Transverse colon (tissue), 4 donors: ENCODE results near the gene RAD52. TPM values are rescaled to one million over a fixed set of nuclear protein-coding genes. Genes with fewer than 3 reads are reported as not detected.

Experiments
- DNase-seq: peaks from one replicate; pipeline ENCODE4 v3.0.0-alpha.2; 2019
- H3K27ac ChIP-seq, 4 donors: fragments of 200-600 bp; sonication (generic); 2 replicates each; pipeline ENCODE4 v1.5.1; 2016 to 2018; ENCODE audit warnings: inconsistent platforms in 4 of 4
- H3K27me3 ChIP-seq: fragments of 200-600 bp; sonication (generic); 2 replicates; pipeline ENCODE4 v1.5.1; 2017; ENCODE audit warnings: inconsistent platforms
- H3K36me3 ChIP-seq, 4 donors: fragments of 200-600 bp; sonication (generic); 2 replicates each; pipeline ENCODE4 v1.5.1; 2017 to 2019; ENCODE audit warnings: inconsistent platforms in 4 of 4
- H3K4me1 ChIP-seq, 4 donors: fragments of 200-600 bp; sonication (generic); 2 replicates each; pipeline ENCODE4 v1.5.1; 2017 to 2020; ENCODE audit warnings: inconsistent platforms in 4 of 4
- H3K4me3 ChIP-seq, 4 donors: fragments of 200-600 bp; sonication (generic); 1 replicate in 1 of 4; 2 replicates in 3 of 4; pipeline versions ENCODE4 v1.5.1 to v1.6.1; 2017 to 2019; ENCODE audit warnings: inconsistent platforms in 4 of 4
- H3K9me3 ChIP-seq, 2 donors: fragments of 200-600 bp; sonication (generic); 2 replicates each; pipeline ENCODE4 v1.5.1; 2017 to 2019; ENCODE audit warnings: inconsistent platforms in 2 of 2
- CTCF ChIP-seq, 5 experiments: fragments of 200-600 bp in 3 of 5; fragments of 450-650 bp in 2 of 5; sonication (generic) in 3 of 5; IDR thresholded peaks; 1 replicate in 2 of 5; 2 replicates in 3 of 5; pipeline ENCODE4 v1.5.1; 2016 to 2017; ENCODE audit warnings: antibody characterized with exemption in 5 of 5, inconsistent platforms in 3 of 5, mild to moderate bottlenecking in 2 of 5, moderate library complexity in 1 of 5
- EP300 ChIP-seq: sonication (generic); formaldehyde crosslinking; IDR thresholded peaks from one replicate; pipeline ENCODE4 v1.6.1; 2017; ENCODE audit warnings: antibody characterized with exemption, low read depth
- POLR2A ChIP-seq: fragments of 450-650 bp; IDR thresholded peaks from one replicate; pipeline ENCODE4 v1.6.1; 2016; ENCODE audit warnings: antibody characterized with exemption, mild to moderate bottlenecking, moderate library complexity
- POLR2AphosphoS5 ChIP-seq, 3 donors: sonication (generic); formaldehyde crosslinking; IDR thresholded peaks; one replicate each; pipeline ENCODE4 v1.6.1; 2016; ENCODE audit warnings: antibody characterized with exemption in 3 of 3
- WGBS, 2 donors: methylation state at CpG; one replicate each; pipeline ENCODE4 v1.1.5; 2018; ENCODE audit warnings: low coverage in 1 of 2; 5-methylcytosine and 5-hydroxymethylcytosine counted together
- in situ Hi-C, 4 donors: fragments of 200-750 bp; cut with MboI; loops; one replicate each; pipeline versions ENCODE4 v1.15.0 to v1.15.1; 2017; ENCODE audit warnings: low sequenced_read_pairs in 3 of 4, low pct_ligation_motif_present in 1 of 4, low pct_unique_long_range_greater_than_20kb in 1 of 4
- intact Hi-C: fragments of 100-400 bp; cut with DNase I; formaldehyde crosslinking; loops from one replicate; pipeline ENCODE4 v1.15.1; 2023; ENCODE audit warnings: low total_unique reads
- total RNA-seq, 4 donors: library from RNA; depleted of rRNA; stranded (reverse); fragments of >200 nt; gene quantifications; one replicate each; pipeline ENCODE4 v1.1.0, GENCODE V29; 2016

The RAD52 gene
- total RNA-seq, 4 donors from 2014 or later: 12.7 to 84.2 (median 31.4) TPM

- no peak for TF ChIP-seq POLR2A
- no peak for TF ChIP-seq POLR2AphosphoS5 (IDR thresholded peaks at IDR 0.05)
- no peak for TF ChIP-seq EP300
- no peak for TF ChIP-seq CTCF (IDR thresholded peaks at IDR 0.05)
- H3K4me1 ChIP-seq: no peaks in the 10 kb centered on the region
- intact Hi-C loops: no loop called here
- no peaks in the 10 kb centered on the region for H3K27me3 ChIP-seq
- H3K36me3 ChIP-seq: no peaks in the 10 kb centered on the region
- no peak overlapping the region for H3K27ac ChIP-seq
- WGBS, 2 donors: 92 to 98% methylated on average over 3 to 4 of the region's 4 CpGs
- DNase-seq: no peak
- H3K9me3 ChIP-seq: no peaks in the 10 kb centered on the region
- in situ Hi-C loops: no loop called here
- H3K4me3 ChIP-seq: no peak overlapping the region
Observed at GRCh38 chr12:974271-974862, 24.9 kb upstream of the RAD52 start.

- Histone ChIP-seq H3K9me3 (no peaks in the 10 kb centered on the region), H3K4me1 (no peaks in the 10 kb centered on the region), H3K36me3 (no peaks in the 10 kb centered on the region), H3K4me3 (no peak overlapping the region), H3K27me3 (no peaks in the 10 kb centered on the region), H3K27ac (no peak overlapping the region)
- WGBS, 2 donors: 91 to 98% methylated on average over 4 of the region's 4 CpGs
- intact Hi-C loops (no loop called here), in situ Hi-C loops (no loop called here)
- no peak for DNase-seq
- no peak for TF ChIP-seq POLR2AphosphoS5 (IDR thresholded peaks at IDR 0.05)
- no peak for TF ChIP-seq CTCF (IDR thresholded peaks at IDR 0.05)
- TF ChIP-seq EP300: no peak
- TF ChIP-seq POLR2A: no peak
Observed at GRCh38 chr12:971991-972390, 22.5 kb upstream of the RAD52 start.

DNA sequence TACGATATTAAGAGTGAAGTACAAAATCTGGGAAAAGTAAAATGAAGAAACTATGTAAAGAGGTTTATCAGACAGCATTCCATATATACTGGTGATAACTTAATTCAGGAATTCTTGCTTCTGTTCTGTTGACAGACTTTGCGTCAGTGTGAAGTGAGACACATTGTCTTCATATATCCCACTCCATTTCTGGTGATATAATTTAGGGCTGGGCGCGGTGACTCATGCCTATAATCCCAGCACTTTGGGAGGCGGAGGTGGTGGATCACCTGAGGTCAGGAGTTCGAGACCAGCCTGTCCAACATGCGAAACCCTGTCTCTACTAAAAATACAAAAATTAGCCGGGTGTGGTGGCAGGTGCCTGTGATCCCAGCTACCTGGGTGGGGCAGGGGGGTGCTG is 20.3 kb upstream of the RAD52 start:
- 74 to 85% methylated on average over 6 to 8 of the region's 8 CpGs for WGBS, 2 donors
- intact Hi-C loops (no loop called here), in situ Hi-C loops (no loop called here)
- Histone ChIP-seq H3K4me3 (no peak overlapping the region), H3K36me3 (no peaks in the 10 kb centered on the region), H3K4me1 (no peaks in the 10 kb centered on the region), H3K9me3 (no peaks in the 10 kb centered on the region), H3K27me3 (no peaks in the 10 kb centered on the region), H3K27ac (no peak overlapping the region)
- no peak for TF ChIP-seq EP300
- no peak for TF ChIP-seq POLR2AphosphoS5 (IDR thresholded peaks at IDR 0.05)
- no peak for TF ChIP-seq POLR2A
- no peak for TF ChIP-seq CTCF (IDR thresholded peaks at IDR 0.05)
- no peak for DNase-seq

DNA sequence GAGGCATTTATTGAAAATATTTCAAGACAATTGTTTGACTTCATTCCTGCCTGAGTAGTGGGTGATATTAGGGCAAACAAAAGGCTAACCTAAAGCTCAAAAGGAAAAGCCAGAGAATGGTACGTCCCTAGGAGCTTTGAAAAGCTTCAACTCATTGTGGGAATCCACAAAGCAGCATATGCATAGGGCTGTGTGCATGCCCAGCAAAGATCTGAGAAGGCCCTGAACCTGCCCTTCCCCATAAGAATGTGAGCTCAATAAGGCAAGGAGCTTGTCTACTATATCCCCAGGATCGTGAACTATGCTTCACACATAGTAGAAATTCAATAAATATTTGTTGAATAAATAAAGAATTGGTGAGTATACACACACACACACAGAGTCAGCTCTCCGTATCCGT is 19.1 kb upstream of the RAD52 start:
- 67 to 72% methylated on average over 4 of the region's 4 CpGs for WGBS, 2 donors
- Histone ChIP-seq H3K4me1 (no peaks in the 10 kb centered on the region), H3K36me3 (no peaks in the 10 kb centered on the region), H3K27me3 (no peaks in the 10 kb centered on the region), H3K27ac (no peak overlapping the region), H3K9me3 (no peaks in the 10 kb centered on the region), H3K4me3 (no peak overlapping the region)
- in situ Hi-C loops (no loop called here), intact Hi-C loops (no loop called here)
- no peak for DNase-seq
- TF ChIP-seq POLR2AphosphoS5 (IDR thresholded peaks at IDR 0.05) (no peak), CTCF (IDR thresholded peaks at IDR 0.05) (no peak), EP300 (no peak), POLR2A (no peak)
